GM23248 (cell line): ENCODE measurements around the gene DRD4. TPM values are rescaled to one million over a fixed set of nuclear protein-coding genes. Genes with fewer than 3 reads are reported as not detected.

Experiments used
- DNase-seq: peaks from one replicate; pipeline ENCODE4 v3.0.0-alpha.2; 2015
- H2AFZ ChIP-seq: fragments of 200-600 bp; sonication (generic); 2 replicates; pipeline ENCODE4 v1.6.1; 2016; ENCODE audit warnings: antibody characterized with exemption
- H3F3A ChIP-seq: fragments of 200-600 bp; sonication (generic); 2 replicates; pipeline ENCODE4 v1.6.1; 2016; ENCODE audit warnings: mild to moderate bottlenecking, antibody characterized with exemption, mixed run types; ENCODE audit not compliant: insufficient read depth
- H3K27ac ChIP-seq: fragments of 200-600 bp; sonication (generic); 2 replicates; pipeline ENCODE4 v1.5.1; 2016; ENCODE audit warnings: mild to moderate bottlenecking
- H3K27me3 ChIP-seq: fragments of 200-600 bp; sonication (generic); replicated peaks from 2 replicates; pipeline ENCODE4 v1.6.1; 2016; ENCODE audit warnings: mild to moderate bottlenecking; ENCODE audit not compliant: insufficient read depth
- H3K36me3 ChIP-seq: fragments of 200-600 bp; sonication (generic); 2 replicates; pipeline ENCODE4 v1.6.1; 2016; ENCODE audit warnings: low read depth, mild to moderate bottlenecking
- H3K4me1 ChIP-seq: fragments of 200-600 bp; sonication (generic); 2 replicates; pipeline ENCODE4 v1.6.1; 2016; ENCODE audit warnings: mild to moderate bottlenecking; ENCODE audit not compliant: insufficient read depth
- H3K4me2 ChIP-seq: fragments of 200-600 bp; sonication (generic); one replicate; pipeline ENCODE4 v1.6.1; 2016; ENCODE audit warnings: mild to moderate bottlenecking; ENCODE audit not compliant: unreplicated experiment
- H3K4me3 ChIP-seq: fragments of 200-600 bp; sonication (generic); 2 replicates; pipeline ENCODE4 v1.5.1; 2016; ENCODE audit warnings: mild to moderate bottlenecking
- H3K79me2 ChIP-seq: fragments of 200-600 bp; sonication (generic); 2 replicates; pipeline ENCODE4 v1.6.1; 2016; ENCODE audit warnings: mild to moderate bottlenecking; ENCODE audit not compliant: insufficient read depth
- H3K9ac ChIP-seq: fragments of 200-600 bp; sonication (generic); 2 replicates; pipeline ENCODE4 v1.6.1; 2016; ENCODE audit warnings: mild to moderate bottlenecking
- H3K9me2 ChIP-seq: fragments of 200-600 bp; sonication (generic); 2 replicates; pipeline ENCODE4 v1.6.1; 2016; ENCODE audit warnings: mixed run types, mild to moderate bottlenecking, moderate library complexity; ENCODE audit not compliant: insufficient read depth
- H3K9me3 ChIP-seq: fragments of 200-600 bp; sonication (generic); one replicate; pipeline ENCODE4 v1.6.1; 2017; ENCODE audit warnings: low read depth
- H4K20me1 ChIP-seq: fragments of 200-600 bp; sonication (generic); 2 replicates; pipeline ENCODE4 v1.6.0; 2016; ENCODE audit not compliant: insufficient read depth
- EZH2 ChIP-seq: fragments of 200-600 bp; sonication (generic); IDR thresholded peaks from 2 replicates; pipeline ENCODE4 v1.6.1; 2018; ENCODE audit warnings: antibody characterized with exemption, mild to moderate bottlenecking; ENCODE audit not compliant: insufficient read depth, poor library complexity, severe bottlenecking
- EZH2phosphoT487 ChIP-seq: fragments of 200-600 bp; sonication (generic); IDR thresholded peaks from 2 replicates; pipeline ENCODE4 v1.6.1; 2018; ENCODE audit warnings: antibody characterized with exemption, moderate library complexity, mild to moderate bottlenecking, low read depth; ENCODE audit not compliant: insufficient read depth
- WGBS, 2 experiments: methylation state at CpG; one replicate each; pipeline ENCODE4 v1.1.6; 2015 to 2017; ENCODE audit warnings: low lambda C conversion rate in 2 of 2, low coverage in 1 of 2; ENCODE audit errors: missing lambda C conversion rate in 2 of 2; 5-methylcytosine and 5-hydroxymethylcytosine counted together
- in situ Hi-C: fragments of 300-500 bp; cut with MboI; formaldehyde crosslinking; loops from 2 replicates; pipeline ENCODE4 v1.15.0; 2020
- polyA plus RNA-seq: library from polyadenylated mRNA; unstranded; fragments of >200 nt; fragmentation: Nextera tagmentation; extraction: Ambion mirVana; gene quantifications from 2 replicates; pipeline ENCODE4 v1.2.1, GENCODE V29; 2016
- total RNA-seq: library from RNA; depleted of rRNA; stranded (reverse); fragments of >200 nt; shearing (Covaris generic); gene quantifications from 2 replicates; pipeline ENCODE4 v1.2.3, GENCODE V29; 2014

The DRD4 gene
- total and polyA plus RNA-seq, 2 experiments from 2014 or later, result not detected

DNA sequence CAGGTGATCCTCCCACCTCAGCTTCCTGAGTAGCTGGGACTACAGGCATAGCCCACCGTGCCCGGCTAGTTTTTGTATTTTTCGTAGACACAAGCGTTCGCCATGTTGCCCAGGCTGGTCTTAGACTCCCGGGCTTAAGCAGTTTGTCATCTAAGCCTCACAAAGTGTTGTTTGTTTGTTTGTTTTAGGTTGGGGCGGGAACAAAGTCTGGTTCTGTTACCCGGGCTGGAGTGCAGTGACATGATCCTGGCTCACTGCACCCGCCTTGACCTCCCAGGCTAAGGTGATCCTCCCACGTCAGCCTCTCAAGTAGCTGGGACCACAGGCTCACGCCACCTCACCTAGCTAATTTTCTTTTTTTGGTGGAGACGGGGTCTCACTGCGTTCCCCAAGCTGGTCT is 33.9 kb upstream of the DRD4 start:
- H3K27me3 ChIP-seq, result no peaks in the 10 kb centered on the region
- in situ Hi-C loops, result no loop called here
- DNase-seq, result no peak
- no peak overlapping the region for H3K27ac ChIP-seq
- H3K79me2 ChIP-seq, result peaks cover 24% of the 10 kb centered on the region
- TF ChIP-seq EZH2 (no peak), EZH2phosphoT487 (no peak)
- 91% methylated on average over 13 of the region's 13 CpGs for WGBS, 2 experiments
- peaks cover 12% of the 10 kb centered on the region; the same call in 1 of the 2 replicates for H3K36me3 ChIP-seq
- H2AFZ ChIP-seq, result no peak overlapping the region
- H3K9me2 ChIP-seq, result no peaks in the 10 kb centered on the region
- H3K4me1 ChIP-seq, result no peaks in the 10 kb centered on the region
- H3K9ac ChIP-seq, result no peak overlapping the region
- no peak overlapping the region for H3K4me3 ChIP-seq
- H4K20me1 ChIP-seq, result no peaks in the 10 kb centered on the region
- no peaks in the 10 kb centered on the region for H3K9me3 ChIP-seq
- no peaks in the 10 kb centered on the region for H3F3A ChIP-seq
- H3K4me2 ChIP-seq, result no peak overlapping the region

DNA sequence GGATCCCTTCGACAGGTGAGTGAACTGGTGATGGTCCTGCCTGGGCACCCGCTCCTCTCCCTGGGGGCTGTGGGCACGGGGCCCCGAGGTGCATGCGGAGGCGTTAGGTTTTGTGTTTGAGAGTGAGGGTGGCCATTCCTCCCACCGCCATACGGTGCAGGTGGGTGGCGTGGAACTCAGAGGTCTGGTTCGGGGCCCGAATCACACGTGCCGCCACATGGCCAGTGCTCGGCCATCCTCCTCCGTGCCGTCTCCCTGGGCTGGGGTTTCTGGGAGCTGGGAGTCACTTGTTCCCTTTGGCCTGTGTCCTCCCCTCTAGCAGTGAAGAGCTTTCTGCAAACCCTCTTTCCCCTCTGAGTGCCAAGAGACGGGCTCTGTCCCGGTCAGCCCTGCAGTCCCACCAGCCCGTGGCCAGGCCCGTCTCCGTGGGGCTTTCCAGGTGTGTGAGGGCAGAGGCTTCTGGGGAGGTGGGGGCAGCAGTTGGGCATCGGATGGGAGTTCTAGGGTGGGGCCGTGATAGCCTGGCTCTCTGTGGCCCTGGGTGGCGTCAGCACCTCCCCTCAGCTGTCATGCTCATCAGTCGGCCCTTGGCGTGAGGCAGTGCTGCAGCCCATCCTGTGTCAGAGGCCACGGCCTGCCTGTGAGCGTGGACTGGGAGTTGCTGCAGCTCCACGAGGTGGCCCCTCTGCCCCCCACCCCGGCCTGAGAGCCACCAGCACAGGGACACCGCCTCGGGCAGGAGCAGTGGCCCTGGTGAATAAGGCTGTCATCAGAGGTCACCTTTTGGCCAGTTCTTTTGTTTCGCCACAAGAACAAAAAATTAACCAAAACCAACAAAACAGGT is 31.6 kb upstream of the DRD4 start:
- Histone ChIP-seq H3K9me2 (no peaks in the 10 kb centered on the region), H3K27ac (no peak overlapping the region), H3K27me3 (no peaks in the 10 kb centered on the region), H3K4me3 (no peak overlapping the region), H3F3A (no peaks in the 10 kb centered on the region), H3K4me1 (no peaks in the 10 kb centered on the region), H4K20me1 (no peaks in the 10 kb centered on the region), H2AFZ (no peak overlapping the region), H3K79me2 (peaks cover 10% of the 10 kb centered on the region; the same call in 1 of the 2 replicates), H3K4me2 (no peak overlapping the region), H3K9ac (no peak overlapping the region), H3K9me3 (no peaks in the 10 kb centered on the region), H3K36me3 (peaks cover 15% of the 10 kb centered on the region; the same call in 1 of the 2 replicates)
- DNase-seq, result no peak
- TF ChIP-seq EZH2 (no peak), EZH2phosphoT487 (no peak)
- in situ Hi-C loops, result no loop called here
- WGBS, 2 experiments, result 92 to 96% methylated on average over 32 to 33 of the region's 33 CpGs

- Histone ChIP-seq H3K9me3 (no peaks in the 10 kb centered on the region), H3K4me3 (no peak overlapping the region), H4K20me1 (no peaks in the 10 kb centered on the region), H3K4me1 (no peaks in the 10 kb centered on the region), H3K27me3 (no peaks in the 10 kb centered on the region), H3K36me3 (peaks cover 19% of the 10 kb centered on the region; the same call in 1 of the 2 replicates), H2AFZ (no peak overlapping the region), H3F3A (no peaks in the 10 kb centered on the region), H3K79me2 (peaks cover 10% of the 10 kb centered on the region; the same call in 1 of the 2 replicates), H3K9ac (no peak overlapping the region), H3K4me2 (no peak overlapping the region), H3K9me2 (no peaks in the 10 kb centered on the region), H3K27ac (no peak overlapping the region)
- DNase-seq, result peak; percentile 68
- in situ Hi-C loops, result no loop called here
- WGBS, 2 experiments, result 69 to 71% methylated on average over 13 to 15 of the region's 19 CpGs
- TF ChIP-seq EZH2, result no peak
- no peak for TF ChIP-seq EZH2phosphoT487
Observed at GRCh38 chr11:606245-606644, 30.8 kb upstream of the DRD4 start.

DNA sequence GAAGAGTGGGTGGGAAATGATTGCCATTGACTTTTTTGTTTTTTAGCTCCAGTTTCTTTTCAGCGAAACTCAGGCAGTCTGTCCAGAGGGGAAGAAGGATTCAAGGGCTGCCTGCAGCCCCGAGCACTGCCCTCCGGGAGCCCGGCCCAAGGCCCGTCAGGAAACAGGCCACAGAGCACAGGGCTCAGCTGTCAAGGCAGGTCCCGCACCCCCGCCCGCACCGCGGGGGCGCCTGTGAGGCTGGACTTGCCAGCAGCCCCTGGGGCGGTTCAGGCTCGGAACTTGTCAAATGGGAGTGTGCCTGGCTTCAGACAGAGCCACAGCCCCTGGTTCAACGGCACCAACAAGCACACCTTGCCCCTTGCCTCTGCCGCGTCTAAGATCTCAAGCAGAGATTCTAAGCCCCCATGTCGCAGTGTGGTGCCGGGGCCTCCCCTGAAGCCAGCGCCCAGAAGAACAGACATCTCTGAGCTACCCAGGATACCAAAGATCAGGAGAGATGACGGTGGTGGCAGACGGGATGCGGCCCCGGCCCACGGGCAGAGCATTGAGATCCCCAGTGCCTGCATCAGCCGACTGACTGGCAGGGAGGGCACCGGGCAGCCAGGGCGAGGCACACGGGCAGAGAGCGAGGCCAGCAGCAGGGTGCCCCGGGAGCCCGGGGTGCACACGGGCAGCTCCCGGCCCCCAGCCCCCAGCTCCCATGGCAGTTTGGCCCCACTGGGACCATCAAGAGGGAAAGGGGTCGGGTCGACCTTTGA is 29.9 kb upstream of the DRD4 start:
- Histone ChIP-seq H3K27me3 (no peaks in the 10 kb centered on the region), H3K9ac (no peak overlapping the region), H3F3A (peaks cover 4% of the 10 kb centered on the region; the same call in 1 of the 2 replicates), H3K4me2 (no peak overlapping the region), H2AFZ (no peak overlapping the region), H3K9me3 (no peaks in the 10 kb centered on the region), H3K4me3 (no peak overlapping the region), H3K79me2 (peaks cover 5% of the 10 kb centered on the region; the same call in 1 of the 2 replicates), H3K9me2 (no peaks in the 10 kb centered on the region), H3K4me1 (no peaks in the 10 kb centered on the region), H3K27ac (no peak overlapping the region), H4K20me1 (no peaks in the 10 kb centered on the region), H3K36me3 (peaks cover 19% of the 10 kb centered on the region; the same call in 1 of the 2 replicates)
- in situ Hi-C loops, result no loop called here
- TF ChIP-seq EZH2 (no peak), EZH2phosphoT487 (no peak)
- DNase-seq, result no peak
- 92% methylated on average over 29 to 35 of the region's 35 CpGs for WGBS, 2 experiments
